GM18505 (cell line): Measurements from ENCODE around the gene PRAC2.

Source experiments
- ATAC-seq: cut with Tn5 transposase; IDR thresholded peaks from one replicate; pipeline ENCODE4 v1.9.1; 2021; ENCODE audit not compliant: unreplicated experiment
- POLR2A ChIP-seq: IDR thresholded peaks from 4 replicates; pipeline ENCODE4 v1.6.1; 2011; ENCODE audit warnings: borderline replicate concordance; ENCODE audit not compliant: insufficient read depth, insufficient read length; ENCODE audit errors: extremely low read depth

PRAC2 gene

DNA sequence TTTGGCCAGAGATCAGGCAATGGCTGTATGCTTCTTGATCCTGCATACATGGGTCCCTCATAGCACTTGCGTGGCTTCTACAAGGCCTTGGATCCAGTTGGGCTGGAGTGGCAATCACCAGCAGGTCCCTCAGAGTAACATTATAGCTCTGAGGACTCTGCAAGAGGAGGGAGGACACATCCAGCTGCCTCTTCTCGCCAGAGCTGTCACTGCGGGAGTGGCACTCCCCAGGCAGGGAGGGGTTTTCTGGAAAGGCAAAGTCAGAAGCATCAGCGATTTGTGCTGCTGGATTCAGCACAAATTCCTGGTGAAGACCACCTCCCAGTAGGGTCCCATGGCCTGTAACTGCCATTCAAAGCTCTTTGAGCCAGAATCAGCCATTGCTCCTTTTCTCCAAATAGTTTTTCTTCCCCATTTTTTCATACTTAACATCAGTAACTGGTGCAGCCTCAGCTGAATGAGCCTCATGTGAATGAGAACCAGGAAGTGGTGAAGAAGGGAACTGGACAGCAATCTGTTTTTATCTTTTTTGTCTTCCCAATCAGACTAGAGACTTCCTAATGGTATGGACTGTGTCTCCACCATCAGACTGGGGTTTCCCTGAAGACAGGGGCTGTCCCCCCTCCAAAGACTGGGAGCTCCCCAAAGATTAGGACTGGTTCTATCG lies 46.2 kb downstream of the PRAC2 start:
- no peak for TF ChIP-seq POLR2A
- ATAC-seq = no peak

GRCh38 chr17:48770954-48771353 lies 48.0 kb downstream of the PRAC2 start:
- no peak for TF ChIP-seq POLR2A
- ATAC-seq = no peak

DNA sequence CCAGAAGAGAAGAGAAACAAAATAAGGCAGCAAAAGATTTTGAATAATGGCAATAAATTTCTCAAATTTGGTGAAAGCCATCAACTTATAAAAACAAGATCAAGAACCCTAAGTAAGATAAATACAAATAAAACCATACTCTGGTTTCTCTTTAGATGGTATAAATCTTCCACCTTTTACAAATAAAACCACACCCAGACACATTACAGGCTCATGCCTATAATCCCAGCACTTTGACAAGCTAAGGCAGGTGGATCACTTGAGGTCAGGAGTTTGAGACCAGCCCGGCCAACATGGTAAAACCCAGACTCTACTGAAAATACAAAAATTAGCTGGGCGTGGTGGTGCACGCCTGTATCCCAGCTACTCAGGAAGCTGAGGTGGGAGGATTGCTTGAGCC lies 50.3 kb downstream of the PRAC2 start:
- TF ChIP-seq POLR2A = no peak
- no peak for ATAC-seq
